Hepatocyte (in vitro differentiated cells): Measurements from ENCODE around the gene AK2.

Experiments used
- EZH2 ChIP-seq: fragments of 200-600 bp; sonication (generic); IDR thresholded peaks from 2 replicates; pipeline ENCODE4 v1.6.1; 2016; ENCODE audit warnings: antibody characterized with exemption, mild to moderate bottlenecking, borderline replicate concordance
- EZH2phosphoT487 ChIP-seq: fragments of 200-600 bp; sonication (generic); IDR thresholded peaks from one replicate; pipeline ENCODE4 v1.6.1; 2018; ENCODE audit warnings: antibody characterized with exemption, mild to moderate bottlenecking, low read depth, moderate library complexity; ENCODE audit not compliant: unreplicated experiment, severe bottlenecking
- TF ChIP-seq, protein P1 (sequence below): fragments of 200-600 bp; sonication (generic); IDR thresholded peaks from 2 replicates; pipeline ENCODE4 v1.5.1; 2016; ENCODE audit warnings: antibody characterized with exemption, mild to moderate bottlenecking; ENCODE audit not compliant: poor library complexity

DNA sequence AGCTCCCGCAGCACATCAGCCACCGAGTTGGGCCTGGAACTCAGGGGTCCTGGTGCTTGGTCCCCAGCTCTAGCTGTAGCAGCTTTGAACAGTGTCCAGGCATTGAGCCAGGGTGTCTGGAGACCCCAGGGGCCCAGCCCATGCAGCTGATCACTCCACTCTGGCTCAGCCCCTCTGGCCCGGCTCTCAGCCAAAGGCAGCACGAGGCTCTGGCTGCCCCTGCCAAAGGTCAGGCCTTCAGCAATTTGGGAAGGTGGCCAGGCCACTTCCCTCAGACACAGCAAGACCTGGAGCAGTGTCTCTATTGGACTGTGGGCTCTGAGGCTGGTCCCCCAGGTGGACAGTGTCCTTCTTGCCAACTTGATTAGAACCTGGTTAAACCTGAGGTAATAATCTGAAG, 37.7 kb downstream of the AK2 start:
- no peak for TF ChIP-seq EZH2
- TF ChIP-seq, protein P1, sequence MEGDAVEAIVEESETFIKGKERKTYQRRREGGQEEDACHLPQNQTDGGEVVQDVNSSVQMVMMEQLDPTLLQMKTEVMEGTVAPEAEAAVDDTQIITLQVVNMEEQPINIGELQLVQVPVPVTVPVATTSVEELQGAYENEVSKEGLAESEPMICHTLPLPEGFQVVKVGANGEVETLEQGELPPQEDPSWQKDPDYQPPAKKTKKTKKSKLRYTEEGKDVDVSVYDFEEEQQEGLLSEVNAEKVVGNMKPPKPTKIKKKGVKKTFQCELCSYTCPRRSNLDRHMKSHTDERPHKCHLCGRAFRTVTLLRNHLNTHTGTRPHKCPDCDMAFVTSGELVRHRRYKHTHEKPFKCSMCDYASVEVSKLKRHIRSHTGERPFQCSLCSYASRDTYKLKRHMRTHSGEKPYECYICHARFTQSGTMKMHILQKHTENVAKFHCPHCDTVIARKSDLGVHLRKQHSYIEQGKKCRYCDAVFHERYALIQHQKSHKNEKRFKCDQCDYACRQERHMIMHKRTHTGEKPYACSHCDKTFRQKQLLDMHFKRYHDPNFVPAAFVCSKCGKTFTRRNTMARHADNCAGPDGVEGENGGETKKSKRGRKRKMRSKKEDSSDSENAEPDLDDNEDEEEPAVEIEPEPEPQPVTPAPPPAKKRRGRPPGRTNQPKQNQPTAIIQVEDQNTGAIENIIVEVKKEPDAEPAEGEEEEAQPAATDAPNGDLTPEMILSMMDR: no peak
- no peak for TF ChIP-seq EZH2phosphoT487
